SK-N-SH (cell line): Measurements from ENCODE around the gene SRGAP2B.
"Not testable (repeated sequence)": the region's sequence is repeated elsewhere in the genome, so short reads cannot be mapped to it uniquely, and the experiment has no call there.

Source experiments
- CTCF ChIP-seq: fragments of 200-600 bp; sonication (generic); IDR thresholded peaks from 2 replicates; pipeline ENCODE4 v1.6.1; 2017; ENCODE audit warnings: antibody characterized with exemption, mild to moderate bottlenecking, moderate library complexity
- EP300 ChIP-seq, 2 experiments: IDR thresholded peaks; 2 replicates each; pipeline versions ENCODE4 v1.4.0 to v1.6.1; 2012; ENCODE audit warnings: borderline replicate concordance in 1 of 2, low read depth in 1 of 2, low read length in 1 of 2
- EZH2phosphoT487 ChIP-seq: fragments of 200-600 bp; sonication (generic); IDR thresholded peaks from 2 replicates; pipeline ENCODE4 v1.6.1; 2017; ENCODE audit warnings: low read depth, mixed run types, mild to moderate bottlenecking, antibody characterized with exemption, moderate library complexity, borderline replicate concordance
- FOXM1 ChIP-seq: IDR thresholded peaks from 2 replicates; pipeline ENCODE4 v1.4.0; 2012; ENCODE audit warnings: low read depth, mild to moderate bottlenecking
- GATA2 ChIP-seq: sonication (generic); formaldehyde crosslinking; IDR thresholded peaks from 2 replicates; pipeline ENCODE4 v1.5.0; 2020; ENCODE audit warnings: mild to moderate bottlenecking, missing genetic modification reagents
- NRF1 ChIP-seq: IDR thresholded peaks from 2 replicates; pipeline ENCODE4 v1.6.1; 2012; ENCODE audit warnings: low read depth, mild to moderate bottlenecking, low read length
- POLR2AphosphoS5 ChIP-seq: IDR thresholded peaks from 2 replicates; pipeline ENCODE4 v1.6.1; 2012; ENCODE audit warnings: low read depth, low read length
- RAD21 ChIP-seq: IDR thresholded peaks from 2 replicates; pipeline ENCODE4 v1.6.1; 2012; ENCODE audit warnings: mild to moderate bottlenecking, low read length
- RXRA ChIP-seq: IDR thresholded peaks from 2 replicates; pipeline ENCODE4 v1.4.0; 2012; ENCODE audit warnings: low read depth, mild to moderate bottlenecking, borderline replicate concordance
- SIN3A ChIP-seq: IDR thresholded peaks from 2 replicates; pipeline ENCODE4 v1.6.1; 2012; ENCODE audit warnings: low read depth, mild to moderate bottlenecking, low read length, moderate library complexity, borderline replicate concordance
- TAF1 ChIP-seq: IDR thresholded peaks from 2 replicates; pipeline ENCODE4 v1.6.1; 2012; ENCODE audit warnings: low read depth, mild to moderate bottlenecking, low read length, moderate library complexity, borderline replicate concordance
- TEAD4 ChIP-seq: IDR thresholded peaks from 2 replicates; pipeline ENCODE4 v1.4.0; 2012; ENCODE audit warnings: mild to moderate bottlenecking, borderline replicate concordance; ENCODE audit not compliant: insufficient read depth
- TF ChIP-seq, protein P1 (sequence below): fragments of 150-350 bp; IDR thresholded peaks from 2 replicates; pipeline ENCODE4 v1.6.1; 2017; ENCODE audit warnings: antibody characterized with exemption, low read length, low read depth, borderline replicate concordance
- TF ChIP-seq, protein P2 (sequence below): IDR thresholded peaks from 2 replicates; pipeline ENCODE4 v1.6.1; 2012; ENCODE audit warnings: mild to moderate bottlenecking, low read depth, low read length, moderate library complexity

DNA sequence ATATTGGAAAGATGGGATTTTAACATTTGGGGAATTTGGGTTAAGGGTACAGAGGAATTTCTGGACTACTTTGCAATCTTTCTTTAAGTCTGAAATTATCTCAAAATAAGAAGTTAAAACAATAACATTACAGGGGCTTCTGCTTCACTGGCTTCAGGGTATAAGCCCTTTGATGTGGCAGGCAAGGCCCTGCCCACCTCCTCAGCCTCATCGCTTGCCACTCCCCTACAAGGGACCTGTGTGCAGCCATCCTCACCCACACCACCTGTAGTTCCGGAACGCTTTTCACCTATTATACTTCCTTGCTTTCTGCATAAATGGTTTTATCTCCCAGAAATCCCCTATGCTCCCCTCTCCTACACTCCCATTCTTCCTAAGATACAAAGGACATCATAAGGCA, 159.8 kb downstream of the SRGAP2B start:
- not testable (repeated sequence) for TF ChIP-seq SIN3A; CTCF; POLR2AphosphoS5; RXRA; GATA2 (CRISPR knock-in tag); EZH2phosphoT487; EP300 (IDR thresholded peaks at IDR 0.05; ENCODE audit: borderline replicate concordance in 1 of 2, low read depth in 1 of 2, low read length in 1 of 2); NRF1; FOXM1; TAF1; RAD21; TEAD4
- TF ChIP-seq, protein P1, sequence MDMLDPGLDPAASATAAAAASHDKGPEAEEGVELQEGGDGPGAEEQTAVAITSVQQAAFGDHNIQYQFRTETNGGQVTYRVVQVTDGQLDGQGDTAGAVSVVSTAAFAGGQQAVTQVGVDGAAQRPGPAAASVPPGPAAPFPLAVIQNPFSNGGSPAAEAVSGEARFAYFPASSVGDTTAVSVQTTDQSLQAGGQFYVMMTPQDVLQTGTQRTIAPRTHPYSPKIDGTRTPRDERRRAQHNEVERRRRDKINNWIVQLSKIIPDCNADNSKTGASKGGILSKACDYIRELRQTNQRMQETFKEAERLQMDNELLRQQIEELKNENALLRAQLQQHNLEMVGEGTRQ = not testable (repeated sequence)
- TF ChIP-seq, protein P2, sequence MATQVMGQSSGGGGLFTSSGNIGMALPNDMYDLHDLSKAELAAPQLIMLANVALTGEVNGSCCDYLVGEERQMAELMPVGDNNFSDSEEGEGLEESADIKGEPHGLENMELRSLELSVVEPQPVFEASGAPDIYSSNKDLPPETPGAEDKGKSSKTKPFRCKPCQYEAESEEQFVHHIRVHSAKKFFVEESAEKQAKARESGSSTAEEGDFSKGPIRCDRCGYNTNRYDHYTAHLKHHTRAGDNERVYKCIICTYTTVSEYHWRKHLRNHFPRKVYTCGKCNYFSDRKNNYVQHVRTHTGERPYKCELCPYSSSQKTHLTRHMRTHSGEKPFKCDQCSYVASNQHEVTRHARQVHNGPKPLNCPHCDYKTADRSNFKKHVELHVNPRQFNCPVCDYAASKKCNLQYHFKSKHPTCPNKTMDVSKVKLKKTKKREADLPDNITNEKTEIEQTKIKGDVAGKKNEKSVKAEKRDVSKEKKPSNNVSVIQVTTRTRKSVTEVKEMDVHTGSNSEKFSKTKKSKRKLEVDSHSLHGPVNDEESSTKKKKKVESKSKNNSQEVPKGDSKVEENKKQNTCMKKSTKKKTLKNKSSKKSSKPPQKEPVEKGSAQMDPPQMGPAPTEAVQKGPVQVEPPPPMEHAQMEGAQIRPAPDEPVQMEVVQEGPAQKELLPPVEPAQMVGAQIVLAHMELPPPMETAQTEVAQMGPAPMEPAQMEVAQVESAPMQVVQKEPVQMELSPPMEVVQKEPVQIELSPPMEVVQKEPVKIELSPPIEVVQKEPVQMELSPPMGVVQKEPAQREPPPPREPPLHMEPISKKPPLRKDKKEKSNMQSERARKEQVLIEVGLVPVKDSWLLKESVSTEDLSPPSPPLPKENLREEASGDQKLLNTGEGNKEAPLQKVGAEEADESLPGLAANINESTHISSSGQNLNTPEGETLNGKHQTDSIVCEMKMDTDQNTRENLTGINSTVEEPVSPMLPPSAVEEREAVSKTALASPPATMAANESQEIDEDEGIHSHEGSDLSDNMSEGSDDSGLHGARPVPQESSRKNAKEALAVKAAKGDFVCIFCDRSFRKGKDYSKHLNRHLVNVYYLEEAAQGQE = not testable (repeated sequence)
